A673 (cell line): ENCODE measurements around the gene KRTAP5-6. TPM values are rescaled to one million over a fixed set of nuclear protein-coding genes. Genes with fewer than 3 reads are reported as not detected.

ENCODE experiments used
- BruUV-seq: library from RNA; stranded (reverse); fragments of 400-500 nt; replicated peaks from 2 replicates; lab custom pipeline; 2021; lab: Mats Ljungman, UMichigan
- CTCF ChIA-PET: fragments of 300-600 bp; sonication (Branson Sonifier 250); formaldehyde crosslinking; loops from one replicate; lab custom pipeline; 2022; ENCODE audit warnings: antibody characterized with exemption; lab: Charles Lee
- POLR2A ChIA-PET: fragments of 300-600 bp; sonication (Branson Sonifier 250); formaldehyde crosslinking; loops from one replicate; lab custom pipeline; 2022; ENCODE audit warnings: antibody characterized with exemption; ENCODE audit not compliant: low non-redundant PET; lab: Charles Lee
- DNase-seq: peaks from one replicate; pipeline ENCODE4 v3.0.0-alpha.2; 2015; ENCODE audit warnings: low spot score
- H3K27ac ChIP-seq: fragments of 200-600 bp; sonication (generic); 2 replicates; pipeline ENCODE4 v1.5.1; 2016; ENCODE audit warnings: mixed run types, low read depth, mild to moderate bottlenecking, mixed read lengths, antibody characterized with exemption, low read length; ENCODE audit not compliant: poor library complexity, severe bottlenecking
- H3K27me3 ChIP-seq: fragments of 200-600 bp; sonication (generic); replicated peaks from 2 replicates; pipeline ENCODE4 v1.6.1; 2017; ENCODE audit warnings: mixed run types, low read depth, mild to moderate bottlenecking, mixed read lengths, antibody characterized with exemption, low read length; ENCODE audit not compliant: insufficient read depth, poor library complexity
- H3K36me3 ChIP-seq: fragments of 200-600 bp; sonication (generic); 2 replicates; pipeline ENCODE4 v1.6.1; 2016; ENCODE audit warnings: mixed run types, mild to moderate bottlenecking, mixed read lengths, antibody characterized with exemption, low read length; ENCODE audit not compliant: insufficient read depth, poor library complexity, severe bottlenecking
- H3K4me1 ChIP-seq: fragments of 200-600 bp; sonication (generic); 2 replicates; pipeline ENCODE4 v1.6.1; 2017; ENCODE audit warnings: mixed run types, mild to moderate bottlenecking, mixed read lengths, antibody characterized with exemption, low read length; ENCODE audit not compliant: insufficient read depth, poor library complexity, severe bottlenecking
- H3K4me3 ChIP-seq: fragments of 200-600 bp; sonication (generic); 2 replicates; pipeline ENCODE4 v1.5.1; 2016; ENCODE audit warnings: low read depth, mixed run types, mild to moderate bottlenecking, mixed read lengths, low read length; ENCODE audit not compliant: poor library complexity, severe bottlenecking
- H3K9me3 ChIP-seq: fragments of 200-600 bp; sonication (generic); 2 replicates; pipeline ENCODE4 v1.6.1; 2016; ENCODE audit warnings: mixed run types, low read depth, mild to moderate bottlenecking, mixed read lengths, antibody characterized with exemption, low read length; ENCODE audit not compliant: poor library complexity, severe bottlenecking
- EZH2 ChIP-seq: fragments of 200-600 bp; sonication (generic); IDR thresholded peaks from 2 replicates; pipeline ENCODE4 v1.6.1; 2017; ENCODE audit warnings: borderline replicate concordance, low read depth, mild to moderate bottlenecking, mixed read lengths, antibody characterized with exemption, low read length; ENCODE audit not compliant: poor library complexity, severe bottlenecking
- intact Hi-C: fragments of 100-400 bp; cut with micrococcal nuclease; formaldehyde crosslinking; loops from one replicate; pipeline ENCODE4 v1.10.0; 2022; ENCODE audit not compliant: unreplicated experiment
- total RNA-seq: library from RNA; stranded (reverse); gene quantifications from 2 replicates; pipeline ENCODE4 v1.2.3, GENCODE V29; 2021
- TF ChIP-seq, protein P1 (sequence below): fragments of 300-800, 200-600 bp; sonication (generic); conservative IDR thresholded peaks from 2 replicates; pipeline ENCODE4 v1.5.1; 2017; ENCODE audit warnings: low read depth, mild to moderate bottlenecking, antibody characterized with exemption, low read length, moderate library complexity, mixed read lengths

Gene KRTAP5-6
- total RNA-seq, 1 experiment from 2014 or later = not detected

GRCh38 chr11:1745701-1746320 is 48.8 kb downstream of the KRTAP5-6 start:
- CTCF ChIA-PET = no interaction called here
- POLR2A ChIA-PET = no interaction called here

DNA sequence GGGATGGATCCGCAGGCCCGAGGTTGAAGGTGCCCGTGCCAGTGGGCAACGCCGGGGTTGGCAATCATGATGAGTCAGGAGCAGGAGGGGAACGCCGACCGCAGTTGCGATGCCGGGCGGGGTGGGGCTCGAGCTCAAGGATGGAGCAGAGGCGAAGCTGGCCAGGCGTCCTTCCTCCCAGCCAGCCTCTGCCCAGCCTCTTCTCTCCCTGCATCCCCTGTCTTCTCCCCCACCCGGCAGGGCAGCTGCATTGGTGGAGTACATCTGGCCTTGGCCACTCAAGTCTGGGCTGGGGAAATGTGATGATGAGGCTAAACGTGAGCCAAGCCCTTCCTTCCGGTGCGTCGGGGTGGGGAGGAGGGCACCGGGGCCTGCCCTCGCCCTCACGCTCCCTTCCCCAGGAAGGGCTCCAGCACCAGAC is 49.5 kb downstream of the KRTAP5-6 start:
- intact Hi-C loops = no loop called here
- peaks cover 45% of the 10 kb centered on the region for H3K27me3 ChIP-seq
- no peaks in the 10 kb centered on the region for H3K4me1 ChIP-seq
- H3K36me3 ChIP-seq = no peaks in the 10 kb centered on the region
- no peak for DNase-seq
- ChIA-PET CTCF (no interaction called here), POLR2A (no interaction called here)
- no TSS peak for BruUV-seq
- H3K9me3 ChIP-seq = no peaks in the 10 kb centered on the region
- no peak overlapping the region for H3K4me3 ChIP-seq
- TF ChIP-seq, protein P1, sequence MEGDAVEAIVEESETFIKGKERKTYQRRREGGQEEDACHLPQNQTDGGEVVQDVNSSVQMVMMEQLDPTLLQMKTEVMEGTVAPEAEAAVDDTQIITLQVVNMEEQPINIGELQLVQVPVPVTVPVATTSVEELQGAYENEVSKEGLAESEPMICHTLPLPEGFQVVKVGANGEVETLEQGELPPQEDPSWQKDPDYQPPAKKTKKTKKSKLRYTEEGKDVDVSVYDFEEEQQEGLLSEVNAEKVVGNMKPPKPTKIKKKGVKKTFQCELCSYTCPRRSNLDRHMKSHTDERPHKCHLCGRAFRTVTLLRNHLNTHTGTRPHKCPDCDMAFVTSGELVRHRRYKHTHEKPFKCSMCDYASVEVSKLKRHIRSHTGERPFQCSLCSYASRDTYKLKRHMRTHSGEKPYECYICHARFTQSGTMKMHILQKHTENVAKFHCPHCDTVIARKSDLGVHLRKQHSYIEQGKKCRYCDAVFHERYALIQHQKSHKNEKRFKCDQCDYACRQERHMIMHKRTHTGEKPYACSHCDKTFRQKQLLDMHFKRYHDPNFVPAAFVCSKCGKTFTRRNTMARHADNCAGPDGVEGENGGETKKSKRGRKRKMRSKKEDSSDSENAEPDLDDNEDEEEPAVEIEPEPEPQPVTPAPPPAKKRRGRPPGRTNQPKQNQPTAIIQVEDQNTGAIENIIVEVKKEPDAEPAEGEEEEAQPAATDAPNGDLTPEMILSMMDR = no peak
- TF ChIP-seq EZH2 = no peak
- H3K27ac ChIP-seq = no peak overlapping the region

More at GRCh38 chr11:1745701-1746320, 48.8 kb downstream of the KRTAP5-6 start:
- no peak for DNase-seq
- TF ChIP-seq, protein P1 = no peak
- no peak for TF ChIP-seq EZH2
- H3K9me3 ChIP-seq = no peaks in the 10 kb centered on the region
- peaks cover 45% of the 10 kb centered on the region for H3K27me3 ChIP-seq
- H3K4me3 ChIP-seq = no peak overlapping the region
- no peaks in the 10 kb centered on the region for H3K4me1 ChIP-seq
- intact Hi-C loops = no loop called here
- H3K27ac ChIP-seq = no peak overlapping the region
- BruUV-seq = no TSS peak
- no peaks in the 10 kb centered on the region for H3K36me3 ChIP-seq

DNA sequence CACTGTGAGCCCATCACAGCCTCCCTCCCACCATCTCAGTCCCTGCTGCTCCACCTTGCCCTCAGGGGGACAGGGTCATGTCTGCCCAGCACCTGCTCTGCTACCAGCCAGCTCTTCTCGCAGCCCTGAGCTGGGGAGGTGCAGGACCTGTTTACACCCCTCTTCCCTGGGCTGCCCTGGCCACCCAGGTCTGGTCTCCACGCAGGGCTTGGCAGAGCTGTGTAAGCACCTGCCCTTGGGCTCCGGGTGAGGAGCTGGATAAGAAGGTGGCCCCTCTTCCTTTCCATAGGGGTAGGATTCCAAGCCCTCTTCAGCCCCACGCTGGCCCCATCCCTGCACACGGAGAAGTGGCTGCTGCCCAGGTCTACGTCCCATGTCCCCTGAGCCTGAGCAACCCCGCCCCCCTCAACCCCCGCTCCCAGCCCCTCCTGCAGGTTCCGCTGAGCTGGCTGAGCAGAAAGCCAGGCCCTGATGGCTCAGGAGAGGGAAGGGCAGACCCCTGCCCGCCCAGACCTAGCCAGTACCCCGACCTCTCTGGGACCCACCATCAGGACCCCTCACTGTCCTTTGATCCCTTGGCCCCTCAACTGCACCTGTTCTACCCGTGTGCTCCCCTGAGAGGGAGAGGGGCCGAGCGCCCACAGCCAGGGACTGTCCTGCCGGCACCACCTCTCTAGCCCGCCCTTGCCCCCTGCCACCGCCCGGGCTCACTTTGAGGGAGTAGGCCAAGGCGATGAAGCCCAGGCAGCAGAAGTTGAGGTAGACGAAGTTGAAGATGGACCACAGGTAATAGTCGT is 50.2 kb downstream of the KRTAP5-6 start:
- H3K27ac ChIP-seq = no peak overlapping the region

More for the DNA sequence above, 50.2 kb downstream of the KRTAP5-6 start:
- CTCF ChIA-PET = no interaction called here
- DNase-seq = no peak
- intact Hi-C loops = no loop called here
- Histone ChIP-seq H3K4me3 (no peak overlapping the region), H3K4me1 (no peaks in the 10 kb centered on the region), H3K9me3 (no peaks in the 10 kb centered on the region), H3K27me3 (peaks cover 43% of the 10 kb centered on the region), H3K36me3 (no peaks in the 10 kb centered on the region)
- POLR2A ChIA-PET = no interaction called here
- TF ChIP-seq, protein P1 = no peak
- no peak for TF ChIP-seq EZH2
- no TSS peak for BruUV-seq

Other genes with a start within 250 kb of the KRTAP5-6 start
- gene MOB2, start 210.4 kb upstream of the KRTAP5-6 start, total RNA-seq = 14.5 and 14.7 TPM in 2 replicates
- gene DUSP8, start 124.9 kb upstream of the KRTAP5-6 start, total RNA-seq = 0.70 and 1.9 TPM in 2 replicates
- gene KRTAP5-1, start 111.9 kb upstream of the KRTAP5-6 start, total RNA-seq = not detected in 2 replicates
- not detected in 2 replicates for gene KRTAP5-2, start 98.9 kb upstream of the KRTAP5-6 start, total RNA-seq
- gene KRTAP5-3, start 88.7 kb upstream of the KRTAP5-6 start, total RNA-seq = not detected in 2 replicates
- not detected in 2 replicates for gene KRTAP5-4, start 75.1 kb upstream of the KRTAP5-6 start, total RNA-seq
- gene KRTAP5-5, start 67.4 kb upstream of the KRTAP5-6 start, total RNA-seq = not detected in 2 replicates
- 0.24 TPM in 1 of 2 replicates, not detected in the other for gene IFITM10, start 53.4 kb downstream of the KRTAP5-6 start, total RNA-seq
- gene CTSD, start 66.7 kb downstream of the KRTAP5-6 start, total RNA-seq = 144 and 159 TPM in 2 replicates
- gene SYT8, start 137.8 kb downstream of the KRTAP5-6 start, total RNA-seq = not detected in 2 replicates
- not detected in 2 replicates for gene TNNI2, start 141.8 kb downstream of the KRTAP5-6 start, total RNA-seq
- not detected in 2 replicates for gene LSP1, start 155.9 kb downstream of the KRTAP5-6 start, total RNA-seq
- not detected in 2 replicates for gene PRR33, start 194.7 kb downstream of the KRTAP5-6 start, total RNA-seq
- gene TNNT3, start 222.5 kb downstream of the KRTAP5-6 start, total RNA-seq = not detected in 2 replicates